Measurements from ENCODE around the gene HEXIM2.

GRCh38 chr17:45132572-45133463, 28.9 kb upstream of the HEXIM2 start:
- TF ChIP-seq, protein P1, sequence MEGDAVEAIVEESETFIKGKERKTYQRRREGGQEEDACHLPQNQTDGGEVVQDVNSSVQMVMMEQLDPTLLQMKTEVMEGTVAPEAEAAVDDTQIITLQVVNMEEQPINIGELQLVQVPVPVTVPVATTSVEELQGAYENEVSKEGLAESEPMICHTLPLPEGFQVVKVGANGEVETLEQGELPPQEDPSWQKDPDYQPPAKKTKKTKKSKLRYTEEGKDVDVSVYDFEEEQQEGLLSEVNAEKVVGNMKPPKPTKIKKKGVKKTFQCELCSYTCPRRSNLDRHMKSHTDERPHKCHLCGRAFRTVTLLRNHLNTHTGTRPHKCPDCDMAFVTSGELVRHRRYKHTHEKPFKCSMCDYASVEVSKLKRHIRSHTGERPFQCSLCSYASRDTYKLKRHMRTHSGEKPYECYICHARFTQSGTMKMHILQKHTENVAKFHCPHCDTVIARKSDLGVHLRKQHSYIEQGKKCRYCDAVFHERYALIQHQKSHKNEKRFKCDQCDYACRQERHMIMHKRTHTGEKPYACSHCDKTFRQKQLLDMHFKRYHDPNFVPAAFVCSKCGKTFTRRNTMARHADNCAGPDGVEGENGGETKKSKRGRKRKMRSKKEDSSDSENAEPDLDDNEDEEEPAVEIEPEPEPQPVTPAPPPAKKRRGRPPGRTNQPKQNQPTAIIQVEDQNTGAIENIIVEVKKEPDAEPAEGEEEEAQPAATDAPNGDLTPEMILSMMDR (IDR thresholded peaks at IDR 0.05), result peak; percentile 77 to 91 (median 89)
- peak; percentile 46 to 76 for TF ChIP-seq POLR2A (IDR thresholded peaks at IDR 0.05)
